GM11168 (cell line): Measurements from ENCODE around the gene PPFIA3.
"Not testable (repeated sequence)": the region's sequence is repeated elsewhere in the genome, so short reads cannot be mapped to it uniquely, and the experiment has no call there.

Source experiments
- in situ Hi-C: fragments of 300-500 bp; cut with MboI; formaldehyde crosslinking; loops from one replicate; pipeline ENCODE4 v1.12.0; 2022; ENCODE audit warnings: low sequenced_read_pairs; ENCODE audit not compliant: unreplicated experiment

The PPFIA3 gene

GRCh38 chr19:49167857-49168409 lies 48.6 kb downstream of the PPFIA3 start:
- in situ Hi-C loops = no loop called here

GRCh38 chr19:49168421-49168820 lies 49.1 kb downstream of the PPFIA3 start:
- in situ Hi-C loops = no loop called here

GRCh38 chr19:49173198-49173597 lies 53.9 kb downstream of the PPFIA3 start:
- in situ Hi-C loops = no loop called here

- in situ Hi-C loops = no loop called here
Measured at GRCh38 chr19:49180659-49181058, 61.3 kb downstream of the PPFIA3 start.

- in situ Hi-C loops = not testable (repeated sequence)
Measured at GRCh38 chr19:49182010-49182847, 62.9 kb downstream of the PPFIA3 start.

- in situ Hi-C loops = no loop called here
Measured at GRCh38 chr19:49182848-49183375, 63.6 kb downstream of the PPFIA3 start.

GRCh38 chr19:49186108-49186507 lies 66.8 kb downstream of the PPFIA3 start:
- in situ Hi-C loops = no loop called here

- in situ Hi-C loops = no loop called here
Measured at GRCh38 chr19:49188626-49189200, 69.4 kb downstream of the PPFIA3 start.

- in situ Hi-C loops = no loop called here
Measured at GRCh38 chr19:49189259-49189658, 69.9 kb downstream of the PPFIA3 start.

GRCh38 chr19:49190781-49191180 lies 71.4 kb downstream of the PPFIA3 start:
- in situ Hi-C loops = no loop called here

GRCh38 chr19:49193822-49194394 lies 74.6 kb downstream of the PPFIA3 start:
- in situ Hi-C loops = no loop called here

GRCh38 chr19:49194408-49194807 lies 75.1 kb downstream of the PPFIA3 start:
- in situ Hi-C loops = no loop called here

- in situ Hi-C loops = no loop called here
Measured at GRCh38 chr19:49196527-49197240, 77.3 kb downstream of the PPFIA3 start.

- in situ Hi-C loops = no loop called here
Measured at GRCh38 chr19:49200238-49200862, 81.0 kb downstream of the PPFIA3 start.
